IMR-90 (cell line): ENCODE results near the gene ZSCAN5A. TPM values are rescaled to one million over a fixed set of nuclear protein-coding genes. Genes with fewer than 3 reads are reported as not detected.

Source experiments
- ATAC-seq: fragments of 200-7000 bp; cut with Tn5 transposase; 2 replicates; pipeline ENCODE4 v1.9.1; 2020; ENCODE audit warnings: low read depth, mild to moderate bottlenecking, moderate library complexity
- BruUV-seq: library from RNA; stranded (reverse); fragments of 400-500 nt; replicated peaks from 2 replicates; lab custom pipeline; 2021; lab: Mats Ljungman, UMichigan
- CTCF ChIA-PET: fragments of 300-600 bp; formaldehyde crosslinking; extraction: SDS; loops from one replicate; lab custom pipeline; 2021; ENCODE audit warnings: antibody characterized with exemption; lab: Yijun Ruan, JAX
- POLR2A ChIA-PET: fragments of 300-600 bp; sonication (Branson Sonifier 250); formaldehyde crosslinking; loops from one replicate; lab custom pipeline; 2022; ENCODE audit warnings: antibody characterized with exemption; ENCODE audit not compliant: unreplicated experiment; lab: Charles Lee
- DNase-seq: peaks from one replicate; pipeline ENCODE4 v3.0.0; 2013
- H2AFZ ChIP-seq: replicated peaks from 2 replicates; pipeline ENCODE3; 2013; ENCODE audit warnings: low read length, mild to moderate bottlenecking; ENCODE audit not compliant: poor library complexity
- H2AK5ac ChIP-seq: 2 replicates; pipeline ENCODE4 v1.6.1; 2013; ENCODE audit warnings: low read depth, low read length, inconsistent platforms
- H2AK9ac ChIP-seq: replicated peaks from 2 replicates; pipeline ENCODE3; 2013; ENCODE audit warnings: mild to moderate bottlenecking, low read depth, low read length, moderate library complexity; ENCODE audit not compliant: poor library complexity
- H2BK120ac ChIP-seq: 2 replicates; pipeline ENCODE4 v1.6.1; 2013; ENCODE audit warnings: low read depth, low read length, inconsistent platforms
- H2BK15ac ChIP-seq: 3 replicates; pipeline ENCODE4 v1.6.1; 2013; ENCODE audit warnings: low read depth, low read length, inconsistent platforms
- H2BK20ac ChIP-seq: 2 replicates; pipeline ENCODE4 v1.6.1; 2013; ENCODE audit warnings: low read depth, mild to moderate bottlenecking, inconsistent platforms, low read length, moderate library complexity
- H2BK5ac ChIP-seq: 2 replicates; pipeline ENCODE4 v1.6.1; 2013; ENCODE audit warnings: mild to moderate bottlenecking, low read depth, low read length, inconsistent platforms; ENCODE audit not compliant: poor library complexity, severe bottlenecking
- H3K14ac ChIP-seq: replicated peaks from 2 replicates; pipeline ENCODE4 v1.6.1; 2013; ENCODE audit warnings: low read depth, low read length, inconsistent platforms
- H3K18ac ChIP-seq: 2 replicates; pipeline ENCODE4 v1.6.1; 2013; ENCODE audit warnings: low read depth, low read length, control low read depth
- H3K23ac ChIP-seq: 2 replicates; pipeline ENCODE4 v1.6.1; 2013; ENCODE audit warnings: low read depth, low read length, inconsistent platforms
- H3K27ac ChIP-seq: 2 replicates; pipeline ENCODE4 v1.5.1; 2013; ENCODE audit warnings: mild to moderate bottlenecking, control low read depth, low read length; ENCODE audit not compliant: insufficient read depth
- H3K27me3 ChIP-seq: 2 replicates; pipeline ENCODE4 v1.6.1; 2013; ENCODE audit warnings: low read length; ENCODE audit not compliant: control insufficient read depth, insufficient read depth
- H3K36me3 ChIP-seq: 2 replicates; pipeline ENCODE4 v1.6.1; 2013; ENCODE audit warnings: low read length, mixed read lengths; ENCODE audit not compliant: control insufficient read depth, insufficient read depth
- H3K4ac ChIP-seq: 2 replicates; pipeline ENCODE4 v1.6.1; 2013; ENCODE audit warnings: low read depth, low read length, inconsistent platforms
- H3K4me1 ChIP-seq: 2 replicates; pipeline ENCODE4 v1.6.1; 2013; ENCODE audit warnings: low read length, mixed read lengths; ENCODE audit not compliant: control insufficient read depth, insufficient read depth
- H3K4me2 ChIP-seq: 2 replicates; pipeline ENCODE4 v1.6.1; 2013; ENCODE audit warnings: low read depth, mild to moderate bottlenecking, control low read depth, low read length, moderate library complexity
- H3K4me3 ChIP-seq: 2 replicates; pipeline ENCODE4 v1.5.1; 2013; ENCODE audit warnings: low read depth, mild to moderate bottlenecking, control low read depth, low read length, moderate library complexity; ENCODE audit not compliant: insufficient read depth
- H3K56ac ChIP-seq: 2 replicates; pipeline ENCODE4 v1.6.1; 2013; ENCODE audit warnings: low read length, inconsistent platforms; ENCODE audit not compliant: insufficient read depth; ENCODE audit errors: extremely low read depth
- H3K79me1 ChIP-seq, 2 experiments: 2 replicates each; pipeline ENCODE4 v1.6.1; 2013; ENCODE audit warnings: low read length in 2 of 2, inconsistent platforms in 1 of 2, low read depth in 1 of 2
- H3K9ac ChIP-seq: 2 replicates; pipeline ENCODE4 v1.6.1; 2013; ENCODE audit warnings: low read depth, low read length, control low read depth
- H3K9me1 ChIP-seq: 2 replicates; pipeline ENCODE4 v1.6.1; 2013; ENCODE audit warnings: low read length, inconsistent platforms; ENCODE audit not compliant: insufficient read depth
- H3K9me3 ChIP-seq: 2 replicates; pipeline ENCODE4 v1.6.1; 2013; ENCODE audit warnings: low read length; ENCODE audit not compliant: control insufficient read depth, insufficient read depth
- H4K20me1 ChIP-seq: 2 replicates; pipeline ENCODE4 v1.6.1; 2013; ENCODE audit warnings: low read length, inconsistent platforms; ENCODE audit not compliant: insufficient read depth
- H4K5ac ChIP-seq: 2 replicates; pipeline ENCODE4 v1.6.1; 2013; ENCODE audit warnings: mild to moderate bottlenecking, low read depth, low read length, control low read depth
- H4K8ac ChIP-seq, 2 experiments: 2 replicates each; pipeline ENCODE4 v1.6.1; 2013; ENCODE audit warnings: low read depth in 2 of 2, low read length in 2 of 2, control low read depth in 1 of 2, inconsistent platforms in 1 of 2
- H4K91ac ChIP-seq: 2 replicates; pipeline ENCODE4 v1.6.1; 2013; ENCODE audit warnings: low read depth, low read length, inconsistent platforms; ENCODE audit not compliant: insufficient read depth
- BHLHE40 ChIP-seq: fragments of 150-350 bp; IDR thresholded peaks from 2 replicates; pipeline ENCODE4 v1.6.1; 2016; ENCODE audit warnings: mild to moderate bottlenecking, low read depth, low read length
- CEBPB ChIP-seq: IDR thresholded peaks from 2 replicates; pipeline ENCODE4 v1.6.1; 2012; ENCODE audit warnings: low read depth, low read length, improper control_type of control experiment
- CHD1 ChIP-seq: IDR thresholded peaks from 2 replicates; pipeline ENCODE4 v1.6.1; 2012; ENCODE audit warnings: low read depth, low read length, improper control_type of control experiment
- FOS ChIP-seq: fragments of 150-350 bp; IDR thresholded peaks from 2 replicates; pipeline ENCODE4 v1.6.1; 2016; ENCODE audit warnings: low read depth, low read length
- MAFK ChIP-seq: IDR thresholded peaks from 2 replicates; pipeline ENCODE4 v1.6.1; 2012; ENCODE audit warnings: low read depth, low read length, improper control_type of control experiment
- MAZ ChIP-seq: IDR thresholded peaks from 2 replicates; pipeline ENCODE4 v1.6.1; 2012; ENCODE audit warnings: low read depth, mild to moderate bottlenecking, low read length, improper control_type of control experiment, moderate library complexity, borderline replicate concordance
- MXI1 ChIP-seq: IDR thresholded peaks from 2 replicates; pipeline ENCODE4 v1.6.1; 2012; ENCODE audit warnings: low read depth, mild to moderate bottlenecking, low read length, moderate library complexity, borderline replicate concordance
- NFE2L2 ChIP-seq: fragments of 150-350 bp; IDR thresholded peaks from 2 replicates; pipeline ENCODE4 v1.6.1; 2016; ENCODE audit warnings: low read depth, mild to moderate bottlenecking, low read length
- POLR2A ChIP-seq: IDR thresholded peaks from 2 replicates; pipeline ENCODE4 v1.6.1; 2012; ENCODE audit warnings: mild to moderate bottlenecking, low read depth, low read length
- RAD21 ChIP-seq: IDR thresholded peaks from 2 replicates; pipeline ENCODE4 v1.6.1; 2012; ENCODE audit warnings: low read length, improper control_type of control experiment
- RCOR1 ChIP-seq: IDR thresholded peaks from 2 replicates; pipeline ENCODE4 v1.6.1; 2012; ENCODE audit warnings: mild to moderate bottlenecking, low read length, improper control_type of control experiment; ENCODE audit not compliant: insufficient replicate concordance
- RFX5 ChIP-seq: IDR thresholded peaks from 2 replicates; pipeline ENCODE4 v1.8.0; 2012; ENCODE audit warnings: low read depth, mild to moderate bottlenecking, low read length, moderate library complexity
- SMC3 ChIP-seq: fragments of 150-350 bp; IDR thresholded peaks from 2 replicates; pipeline ENCODE4 v1.6.1; 2016; ENCODE audit warnings: low read depth, mild to moderate bottlenecking, antibody characterized with exemption, low read length, moderate library complexity
- WGBS, 2 experiments: methylation state at CpG; one replicate each; pipeline versions ENCODE4 v1.1.5 to v1.1.7; 2013; ENCODE audit warnings: missing lambda C conversion rate in 2 of 2; ENCODE audit not compliant: insufficient read length in 1 of 2; ENCODE audit errors: extremely low coverage in 2 of 2; 5-methylcytosine and 5-hydroxymethylcytosine counted together
- dilution Hi-C: fragments of 300-500 bp; cut with HindIII; formaldehyde crosslinking; loops from one replicate; pipeline ENCODE4 v1.14.3; 2018; ENCODE audit warnings: low sequenced_read_pairs; ENCODE audit not compliant: unreplicated experiment
- in situ Hi-C: fragments of 300-500 bp; cut with MboI; formaldehyde crosslinking; loops from 3 replicates; pipeline ENCODE4 v1.14.3; 2019; ENCODE audit warnings: low sequenced_read_pairs, inconsistent platforms, mixed read lengths
- intact Hi-C: fragments of 100-400 bp; cut with micrococcal nuclease; formaldehyde crosslinking; loops from 2 replicates; pipeline ENCODE4 v1.10.0; 2022
- polyA plus RNA-seq, 3 experiments: library from polyadenylated mRNA; depleted of rRNA; stranded (reverse); fragments of >200 nt; gene quantifications; 2 replicates each; pipeline ENCODE4 v1.2.3, GENCODE V29; 2012; ENCODE audit warnings: low replicate concordance in 1 of 3
- total RNA-seq: library from RNA; depleted of rRNA; stranded (reverse); fragments of >200 nt; gene quantifications from 2 replicates; pipeline ENCODE4 v1.2.3, GENCODE V29; 2012
- TF ChIP-seq, protein P1 (sequence below): conservative IDR thresholded peaks from 2 replicates; pipeline ENCODE4 v1.5.1; 2012; ENCODE audit warnings: mild to moderate bottlenecking, low read depth, low read length, improper control_type of control experiment
- TF ChIP-seq, protein P2 (sequence below): fragments of 150-350 bp; IDR thresholded peaks from 2 replicates; pipeline ENCODE4 v1.6.1; 2016; ENCODE audit warnings: low read depth, mild to moderate bottlenecking, low read length, moderate library complexity, borderline replicate concordance
- TF ChIP-seq, protein P3 (sequence below): fragments of 150-350 bp; IDR thresholded peaks from 2 replicates; pipeline ENCODE4 v1.6.1; 2017; ENCODE audit warnings: mild to moderate bottlenecking, antibody characterized with exemption, low read length, low read depth

ZSCAN5A gene
- total and polyA plus RNA-seq, 2 of the 4 experiments (the other 2 are of a cell fraction) = 4.3 to 5.0 TPM

DNA sequence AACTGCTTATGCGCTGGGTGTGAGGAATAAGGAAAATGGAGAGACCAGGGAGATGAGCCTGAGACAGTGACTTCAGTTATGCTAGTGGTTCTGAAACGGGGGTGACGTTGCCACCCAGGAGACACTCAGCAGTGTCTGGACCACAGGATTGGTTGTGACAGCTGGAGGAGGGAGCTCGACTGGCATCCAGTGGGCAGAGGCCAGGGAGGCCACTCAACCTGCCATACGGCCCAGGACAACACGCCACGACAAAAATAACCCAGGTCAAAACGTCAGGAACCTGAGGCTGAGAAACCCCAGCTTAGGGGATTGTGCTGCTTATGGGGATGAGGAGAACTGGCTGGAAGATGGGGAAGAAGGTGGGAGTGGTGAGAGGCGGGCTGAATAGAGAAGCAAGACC lies 10.4 kb downstream of the ZSCAN5A start:
- no peak overlapping the region for H3K18ac ChIP-seq
- BruUV-seq = no TSS peak
- H2BK15ac ChIP-seq = no peak overlapping the region
- H3K9ac ChIP-seq = no peak overlapping the region
- peaks cover 9% of the 10 kb centered on the region for H3K36me3 ChIP-seq
- dilution Hi-C loops = no loop called here
- H3K27ac ChIP-seq = no peak overlapping the region
- in situ Hi-C loops = no loop called here
- H3K27me3 ChIP-seq = no peaks in the 10 kb centered on the region
- TF ChIP-seq CEBPB (no peak), FOS (no peak), MAFK (no peak), SMC3 (no peak), BHLHE40 (no peak), RCOR1 (no peak), POLR2A (no peak), MXI1 (no peak), MAZ (no peak), NFE2L2 (no peak), CHD1 (no peak), RFX5 (no peak), RAD21 (no peak)
- TF ChIP-seq, protein P1, sequence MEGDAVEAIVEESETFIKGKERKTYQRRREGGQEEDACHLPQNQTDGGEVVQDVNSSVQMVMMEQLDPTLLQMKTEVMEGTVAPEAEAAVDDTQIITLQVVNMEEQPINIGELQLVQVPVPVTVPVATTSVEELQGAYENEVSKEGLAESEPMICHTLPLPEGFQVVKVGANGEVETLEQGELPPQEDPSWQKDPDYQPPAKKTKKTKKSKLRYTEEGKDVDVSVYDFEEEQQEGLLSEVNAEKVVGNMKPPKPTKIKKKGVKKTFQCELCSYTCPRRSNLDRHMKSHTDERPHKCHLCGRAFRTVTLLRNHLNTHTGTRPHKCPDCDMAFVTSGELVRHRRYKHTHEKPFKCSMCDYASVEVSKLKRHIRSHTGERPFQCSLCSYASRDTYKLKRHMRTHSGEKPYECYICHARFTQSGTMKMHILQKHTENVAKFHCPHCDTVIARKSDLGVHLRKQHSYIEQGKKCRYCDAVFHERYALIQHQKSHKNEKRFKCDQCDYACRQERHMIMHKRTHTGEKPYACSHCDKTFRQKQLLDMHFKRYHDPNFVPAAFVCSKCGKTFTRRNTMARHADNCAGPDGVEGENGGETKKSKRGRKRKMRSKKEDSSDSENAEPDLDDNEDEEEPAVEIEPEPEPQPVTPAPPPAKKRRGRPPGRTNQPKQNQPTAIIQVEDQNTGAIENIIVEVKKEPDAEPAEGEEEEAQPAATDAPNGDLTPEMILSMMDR = no peak
- TF ChIP-seq, protein P2, sequence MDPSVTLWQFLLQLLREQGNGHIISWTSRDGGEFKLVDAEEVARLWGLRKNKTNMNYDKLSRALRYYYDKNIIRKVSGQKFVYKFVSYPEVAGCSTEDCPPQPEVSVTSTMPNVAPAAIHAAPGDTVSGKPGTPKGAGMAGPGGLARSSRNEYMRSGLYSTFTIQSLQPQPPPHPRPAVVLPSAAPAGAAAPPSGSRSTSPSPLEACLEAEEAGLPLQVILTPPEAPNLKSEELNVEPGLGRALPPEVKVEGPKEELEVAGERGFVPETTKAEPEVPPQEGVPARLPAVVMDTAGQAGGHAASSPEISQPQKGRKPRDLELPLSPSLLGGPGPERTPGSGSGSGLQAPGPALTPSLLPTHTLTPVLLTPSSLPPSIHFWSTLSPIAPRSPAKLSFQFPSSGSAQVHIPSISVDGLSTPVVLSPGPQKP = no peak
- TF ChIP-seq, protein P3, sequence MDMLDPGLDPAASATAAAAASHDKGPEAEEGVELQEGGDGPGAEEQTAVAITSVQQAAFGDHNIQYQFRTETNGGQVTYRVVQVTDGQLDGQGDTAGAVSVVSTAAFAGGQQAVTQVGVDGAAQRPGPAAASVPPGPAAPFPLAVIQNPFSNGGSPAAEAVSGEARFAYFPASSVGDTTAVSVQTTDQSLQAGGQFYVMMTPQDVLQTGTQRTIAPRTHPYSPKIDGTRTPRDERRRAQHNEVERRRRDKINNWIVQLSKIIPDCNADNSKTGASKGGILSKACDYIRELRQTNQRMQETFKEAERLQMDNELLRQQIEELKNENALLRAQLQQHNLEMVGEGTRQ = no peak
- H2BK120ac ChIP-seq = no peak overlapping the region
- H2AK5ac ChIP-seq = no peak overlapping the region
- no peak overlapping the region for H3K4me3 ChIP-seq
- H2BK20ac ChIP-seq = no peak overlapping the region
- no peaks in the 10 kb centered on the region for H4K20me1 ChIP-seq
- no peak overlapping the region for H3K56ac ChIP-seq
- no peak overlapping the region for H3K14ac ChIP-seq
- H3K4me2 ChIP-seq = no peak overlapping the region
- no peak overlapping the region for H3K4ac ChIP-seq
- H3K9me3 ChIP-seq = no peaks in the 10 kb centered on the region
- H3K9me1 ChIP-seq = no peaks in the 10 kb centered on the region
- H3K4me1 ChIP-seq = no peaks in the 10 kb centered on the region; the same call in 1 of the 2 replicates
- H2AK9ac ChIP-seq = no peak overlapping the region
- H3K79me1 ChIP-seq = no peaks in the 10 kb centered on the region
- H4K5ac ChIP-seq = no peak overlapping the region
- WGBS, 2 experiments = 86% methylated on average over 7 of the region's 9 CpGs; no CpG with 5 or more reads in 1 of the 2 experiments
- no peak for DNase-seq
- H3K23ac ChIP-seq = no peak overlapping the region
- no peak overlapping the region for H4K91ac ChIP-seq
- H2AFZ ChIP-seq = no peak overlapping the region
- H4K8ac ChIP-seq = no peak overlapping the region
- ChIA-PET CTCF (no interaction called here), POLR2A (no interaction called here)
- no peak for ATAC-seq
- intact Hi-C loops = no loop called here
- no peak overlapping the region for H2BK5ac ChIP-seq
